HepG2 (cell line): Measurements from ENCODE around the gene PEX11B. TPM values are rescaled to one million over a fixed set of nuclear protein-coding genes. Genes with fewer than 3 reads are reported as not detected.

Experiments used
- CENPT ChIP-seq: sonication (generic); formaldehyde crosslinking; IDR thresholded peaks from 2 replicates; pipeline ENCODE4 v1.8.0; 2022; ENCODE audit warnings: low read depth, mild to moderate bottlenecking, moderate library complexity, missing genetic modification reagents
- CREM ChIP-seq, 2 experiments: sonication (generic) in 1 of 2; formaldehyde crosslinking in 1 of 2; IDR thresholded peaks; 2 replicates each; pipeline versions ENCODE4 v1.4.0 to v1.6.1; 2016 to 2020; ENCODE audit warnings: antibody characterized with exemption in 1 of 2, mild to moderate bottlenecking in 1 of 2, missing genetic modification reagents in 1 of 2
- GFI1 ChIP-seq: sonication (generic); formaldehyde crosslinking; IDR thresholded peaks from 2 replicates; pipeline ENCODE4 v1.5.0; 2020; ENCODE audit warnings: missing genetic modification reagents, mild to moderate bottlenecking, borderline replicate concordance
- KDM1A ChIP-seq: IDR thresholded peaks from 2 replicates; pipeline ENCODE4 v1.6.1; 2016; ENCODE audit warnings: missing compliant biosample characterization
- MYC ChIP-seq: sonication (generic); formaldehyde crosslinking; IDR thresholded peaks from 2 replicates; pipeline ENCODE4 v1.9.0; 2021; ENCODE audit warnings: missing genetic modification reagents, borderline replicate concordance
- NONO ChIP-seq, 2 experiments: fragments of 450-650 bp in 1 of 2; sonication (generic) in 1 of 2; formaldehyde crosslinking in 1 of 2; IDR thresholded peaks in 1 of 2; conservative IDR thresholded peaks in 1 of 2; 2 replicates each; pipeline versions ENCODE4 v1.6.1 to v1.8.0; 2017 to 2022; ENCODE audit warnings: mild to moderate bottlenecking in 1 of 2, missing genetic modification reagents in 1 of 2, moderate library complexity in 1 of 2
- NR2C2 ChIP-seq: sonication (generic); formaldehyde crosslinking; IDR thresholded peaks from 2 replicates; pipeline ENCODE4 v1.4.0; 2020; ENCODE audit warnings: missing genetic modification reagents, mild to moderate bottlenecking, moderate library complexity, borderline replicate concordance
- PHF20 ChIP-seq: sonication (generic); formaldehyde crosslinking; IDR thresholded peaks from 2 replicates; pipeline ENCODE4 v1.5.0; 2020; ENCODE audit warnings: mild to moderate bottlenecking, missing genetic modification reagents
- POLR2G ChIP-seq: fragments of 200-400 bp; formaldehyde crosslinking; IDR thresholded peaks from 2 replicates; pipeline ENCODE4 v1.6.1; 2018; ENCODE audit warnings: mild to moderate bottlenecking, low read depth, low read length, moderate library complexity
- RORA ChIP-seq: sonication (generic); formaldehyde crosslinking; IDR thresholded peaks from 2 replicates; pipeline ENCODE4 v1.5.0; 2020; ENCODE audit warnings: mild to moderate bottlenecking, missing genetic modification reagents, moderate library complexity
- SUZ12 ChIP-seq: fragments of 150-350 bp; IDR thresholded peaks from 2 replicates; pipeline ENCODE4 v1.6.1; 2014; ENCODE audit warnings: low read depth, low read length
- TMF1 ChIP-seq: sonication (generic); formaldehyde crosslinking; IDR thresholded peaks from 2 replicates; pipeline ENCODE4 v1.8.1; 2022; ENCODE audit warnings: low read depth, missing genetic modification reagents
- ZBTB7B ChIP-seq: sonication (generic); formaldehyde crosslinking; IDR thresholded peaks from 2 replicates; pipeline ENCODE4 v1.4.0; 2020; ENCODE audit warnings: missing genetic modification reagents
- ZFAT ChIP-seq: sonication (generic); formaldehyde crosslinking; conservative IDR thresholded peaks from 2 replicates; pipeline ENCODE4 v1.8.1; 2023; ENCODE audit warnings: missing genetic modification reagents, inconsistent platforms
- ZFP36L1 ChIP-seq: sonication (generic); formaldehyde crosslinking; IDR thresholded peaks from 2 replicates; pipeline ENCODE4 v1.8.0; 2022; ENCODE audit warnings: mild to moderate bottlenecking, missing genetic modification reagents, moderate library complexity
- ZKSCAN8 ChIP-seq: IDR thresholded peaks from 2 replicates; pipeline ENCODE4 v1.6.1; 2016; ENCODE audit warnings: borderline replicate concordance, missing genetic modification reagents, missing compliant biosample characterization
- ZNF510 ChIP-seq: sonication (generic); formaldehyde crosslinking; IDR thresholded peaks from 2 replicates; pipeline ENCODE4 v1.4.0; 2020; ENCODE audit warnings: low read depth, mild to moderate bottlenecking, missing genetic modification reagents
- polyA plus RNA-seq, 8 experiments: library from polyadenylated mRNA; depleted of rRNA in 3 of 8; stranded (reverse) in 7 of 8; unstranded in 1 of 8; fragments of >200 nt; fragmentation: Illumina TruSeq in 4 of 8; extraction: Trizol in 4 of 8; gene quantifications; 2 replicates each; pipeline versions ENCODE4 v1.2.1 to v1.2.3, GENCODE V29; 2011 to 2016; ENCODE audit warnings: low read depth in 4 of 8, missing spikeins in 1 of 8, mixed read lengths in 1 of 8; ENCODE audit not compliant: insufficient read depth in 1 of 8
- total RNA-seq, 5 experiments: library from RNA; depleted of rRNA; stranded (reverse); fragments of >200 nt; fragmentation: Illumina TruSeq; extraction: Trizol; gene quantifications; 2 replicates each; pipeline ENCODE4 v1.2.3, GENCODE V29; 2016; ENCODE audit warnings: low read depth in 1 of 5
- TF ChIP-seq, protein P1 (sequence below): sonication (generic); formaldehyde crosslinking; IDR thresholded peaks from 2 replicates; pipeline ENCODE4 v1.9.0; 2021; ENCODE audit warnings: missing genetic modification reagents, mild to moderate bottlenecking, borderline replicate concordance
- TF ChIP-seq, protein P2 (sequence below): IDR thresholded peaks from 2 replicates; pipeline ENCODE4 v1.6.1; 2016; ENCODE audit warnings: missing genetic modification reagents, missing compliant biosample characterization
- TF ChIP-seq, protein P3 (sequence below): sonication (generic); formaldehyde crosslinking; IDR thresholded peaks from 2 replicates; pipeline ENCODE4 v1.5.1; 2020; ENCODE audit warnings: missing genetic modification reagents, mild to moderate bottlenecking, borderline replicate concordance
- TF ChIP-seq, protein P4 (sequence below): sonication (generic); formaldehyde crosslinking; IDR thresholded peaks from 2 replicates; pipeline ENCODE4 v1.4.0; 2020; ENCODE audit warnings: missing genetic modification reagents
- TF ChIP-seq, protein P5 (sequence below): sonication (generic); formaldehyde crosslinking; IDR thresholded peaks from 2 replicates; pipeline ENCODE4 v1.5.0; 2020; ENCODE audit warnings: missing genetic modification reagents
- TF ChIP-seq, protein P6 (sequence below): sonication (generic); formaldehyde crosslinking; IDR thresholded peaks from 2 replicates; pipeline ENCODE4 v1.5.1; 2020; ENCODE audit warnings: mild to moderate bottlenecking, missing genetic modification reagents, borderline replicate concordance

Gene PEX11B
- total and polyA plus RNA-seq, 2 of the 13 experiments (the other 11 are each of a cell fraction or from before 2014, with no cell fraction given) = 21.6 to 48.4 TPM

DNA sequence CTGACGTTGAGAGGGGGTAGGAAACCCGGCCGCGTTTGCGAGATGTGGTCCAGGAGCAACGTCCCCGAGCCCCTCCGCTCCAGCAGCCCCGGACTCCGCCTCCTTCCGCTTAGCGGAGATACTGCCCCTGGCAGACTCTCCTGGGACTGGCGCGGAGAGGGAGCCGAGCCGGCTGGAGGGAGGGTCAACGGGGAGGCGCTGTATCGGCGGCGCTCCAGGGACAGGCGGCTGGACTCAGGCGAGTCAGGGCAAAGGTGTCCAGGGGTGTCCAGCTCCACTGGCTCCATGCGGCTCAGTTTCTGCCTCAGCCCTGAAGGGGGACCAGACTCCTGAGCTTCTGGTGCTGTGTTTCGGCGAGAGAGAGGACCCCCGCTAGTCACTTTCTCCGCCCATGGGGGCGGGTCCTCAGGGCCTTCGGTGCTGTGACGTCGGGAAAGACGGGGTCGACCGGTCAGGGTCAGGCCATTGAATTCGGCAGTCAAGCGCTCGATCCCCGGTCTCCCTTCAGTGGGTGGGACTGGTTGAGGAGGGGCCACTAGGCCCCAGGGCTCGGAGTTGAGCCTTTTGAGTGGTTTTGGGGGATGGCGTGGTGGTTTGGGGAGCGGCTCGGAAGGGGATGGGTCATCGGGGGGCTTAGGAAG, 42.1 kb upstream of the PEX11B start (continued):
- TF ChIP-seq ZNF510 (CRISPR knock-in tag) (no peak), POLR2G (peak; percentile 70), RORA (CRISPR knock-in tag) (no peak), MYC (peak; percentile 52; the same call in 1 of the 2 replicates), NONO (IDR thresholded peaks at IDR 0.05) (no peak), NONO (CRISPR knock-in tag; conservative IDR thresholded peaks at IDR 0.05) (no peak), CREM (IDR thresholded peaks at IDR 0.05) (0 out of 2 replicates have a peak, but pooled peaks have one; percentile 52), CREM (CRISPR knock-in tag; IDR thresholded peaks at IDR 0.05) (no peak), PHF20 (CRISPR knock-in tag) (peak; percentile 65), ZKSCAN8 (CRISPR knock-in tag) (no peak), GFI1 (CRISPR knock-in tag) (no peak; the same call in 1 of the 2 replicates), NR2C2 (peak; percentile 49), ZFAT (no peak), ZBTB7B (CRISPR knock-in tag) (peak; percentile 81), CENPT (CRISPR knock-in tag) (no peak), TMF1 (CRISPR knock-in tag) (no peak), SUZ12 (no peak), KDM1A (CRISPR knock-in tag) (no peak), ZFP36L1 (CRISPR knock-in tag) (no peak)
- TF ChIP-seq, protein P1, sequence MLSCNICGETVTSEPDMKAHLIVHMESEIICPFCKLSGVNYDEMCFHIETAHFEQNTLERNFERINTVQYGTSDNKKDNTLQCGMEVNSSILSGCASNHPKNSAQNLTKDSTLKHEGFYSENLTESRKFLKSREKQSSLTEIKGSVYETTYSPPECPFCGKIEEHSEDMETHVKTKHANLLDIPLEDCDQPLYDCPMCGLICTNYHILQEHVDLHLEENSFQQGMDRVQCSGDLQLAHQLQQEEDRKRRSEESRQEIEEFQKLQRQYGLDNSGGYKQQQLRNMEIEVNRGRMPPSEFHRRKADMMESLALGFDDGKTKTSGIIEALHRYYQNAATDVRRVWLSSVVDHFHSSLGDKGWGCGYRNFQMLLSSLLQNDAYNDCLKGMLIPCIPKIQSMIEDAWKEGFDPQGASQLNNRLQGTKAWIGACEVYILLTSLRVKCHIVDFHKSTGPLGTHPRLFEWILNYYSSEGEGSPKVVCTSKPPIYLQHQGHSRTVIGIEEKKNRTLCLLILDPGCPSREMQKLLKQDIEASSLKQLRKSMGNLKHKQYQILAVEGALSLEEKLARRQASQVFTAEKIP (CRISPR knock-in tag) = no peak
- TF ChIP-seq, protein P2, sequence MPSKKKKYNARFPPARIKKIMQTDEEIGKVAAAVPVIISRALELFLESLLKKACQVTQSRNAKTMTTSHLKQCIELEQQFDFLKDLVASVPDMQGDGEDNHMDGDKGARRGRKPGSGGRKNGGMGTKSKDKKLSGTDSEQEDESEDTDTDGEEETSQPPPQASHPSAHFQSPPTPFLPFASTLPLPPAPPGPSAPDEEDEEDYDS (CRISPR knock-in tag) = peak; percentile 46; the same call in 1 of the 2 replicates
- TF ChIP-seq, protein P3, sequence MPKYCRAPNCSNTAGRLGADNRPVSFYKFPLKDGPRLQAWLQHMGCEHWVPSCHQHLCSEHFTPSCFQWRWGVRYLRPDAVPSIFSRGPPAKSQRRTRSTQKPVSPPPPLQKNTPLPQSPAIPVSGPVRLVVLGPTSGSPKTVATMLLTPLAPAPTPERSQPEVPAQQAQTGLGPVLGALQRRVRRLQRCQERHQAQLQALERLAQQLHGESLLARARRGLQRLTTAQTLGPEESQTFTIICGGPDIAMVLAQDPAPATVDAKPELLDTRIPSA (CRISPR knock-in tag) = 0 out of 2 replicates have a peak, but pooled peaks have one; percentile 60
- TF ChIP-seq, protein P4, sequence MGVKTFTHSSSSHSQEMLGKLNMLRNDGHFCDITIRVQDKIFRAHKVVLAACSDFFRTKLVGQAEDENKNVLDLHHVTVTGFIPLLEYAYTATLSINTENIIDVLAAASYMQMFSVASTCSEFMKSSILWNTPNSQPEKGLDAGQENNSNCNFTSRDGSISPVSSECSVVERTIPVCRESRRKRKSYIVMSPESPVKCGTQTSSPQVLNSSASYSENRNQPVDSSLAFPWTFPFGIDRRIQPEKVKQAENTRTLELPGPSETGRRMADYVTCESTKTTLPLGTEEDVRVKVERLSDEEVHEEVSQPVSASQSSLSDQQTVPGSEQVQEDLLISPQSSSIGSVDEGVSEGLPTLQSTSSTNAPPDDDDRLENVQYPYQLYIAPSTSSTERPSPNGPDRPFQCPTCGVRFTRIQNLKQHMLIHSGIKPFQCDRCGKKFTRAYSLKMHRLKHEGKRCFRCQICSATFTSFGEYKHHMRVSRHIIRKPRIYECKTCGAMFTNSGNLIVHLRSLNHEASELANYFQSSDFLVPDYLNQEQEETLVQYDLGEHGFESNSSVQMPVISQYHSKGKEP (CRISPR knock-in tag) = no peak
- TF ChIP-seq, protein P5, sequence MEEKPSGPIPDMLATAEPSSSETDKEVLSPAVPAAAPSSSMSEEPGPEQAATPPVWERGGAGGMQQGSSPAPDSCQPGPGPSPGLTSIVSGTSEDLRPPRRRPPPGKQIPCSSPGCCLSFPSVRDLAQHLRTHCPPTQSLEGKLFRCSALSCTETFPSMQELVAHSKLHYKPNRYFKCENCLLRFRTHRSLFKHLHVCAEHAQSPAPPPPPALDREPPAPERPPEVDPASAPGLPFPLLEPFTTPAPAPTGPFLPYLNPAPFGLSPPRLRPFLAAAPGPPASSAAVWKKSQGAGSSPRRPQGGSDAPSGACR (CRISPR knock-in tag) = peak; percentile 48; the same call in 1 of the 2 replicates
- TF ChIP-seq, protein P6, sequence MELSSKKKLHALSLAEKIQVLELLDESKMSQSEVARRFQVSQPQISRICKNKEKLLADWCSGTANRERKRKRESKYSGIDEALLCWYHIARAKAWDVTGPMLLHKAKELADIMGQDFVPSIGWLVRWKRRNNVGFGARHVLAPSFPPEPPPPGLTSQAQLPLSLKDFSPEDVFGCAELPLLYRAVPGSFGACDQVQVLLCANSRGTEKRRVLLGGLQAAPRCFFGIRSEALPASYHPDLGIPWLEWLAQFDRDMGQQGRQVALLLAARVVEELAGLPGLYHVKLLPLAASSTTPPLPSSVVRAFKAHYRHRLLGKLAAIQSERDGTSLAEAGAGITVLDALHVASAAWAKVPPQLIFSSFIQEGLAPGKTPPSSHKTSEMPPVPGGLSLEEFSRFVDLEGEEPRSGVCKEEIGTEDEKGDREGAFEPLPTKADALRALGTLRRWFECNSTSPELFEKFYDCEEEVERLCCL (CRISPR knock-in tag) = no peak
